ENCODE data around the gene ZBTB21. TPM values are rescaled to one million over a fixed set of nuclear protein-coding genes. Genes with fewer than 3 reads are reported as not detected.

The ZBTB21 gene
- total and polyA plus RNA-seq, 7 donors: 0.49 to 8.8 (median 4.5) TPM

- intact Hi-C loops (cut with DNase I): no loop called here
Observed at GRCh38 chr21:42030311-42030710, 20.2 kb upstream of the ZBTB21 start.

GRCh38 chr21:42028766-42029425 lies 18.7 kb upstream of the ZBTB21 start:
- ATAC-seq: peak in 1 of 4 donors; percentile 26

More at GRCh38 chr21:42030311-42030710, 20.2 kb upstream of the ZBTB21 start:
- no peak for ATAC-seq
- Histone ChIP-seq H3K27me3 (ENCODE audit: insufficient read depth in 3 of 3, low read length in 2 of 3) (peaks cover 0 to 7% (median 3%) of the 10 kb centered on the region in 3 donors), H3K27ac (no peak overlapping the region), H3K9me3 (no peaks in the 10 kb centered on the region), H3K36me3 (ENCODE audit: insufficient read depth in 1 of 2, low read depth in 1 of 2) (no peaks in the 10 kb centered on the region), H3K4me1 (no peaks in the 10 kb centered on the region), H3K4me3 (no peak overlapping the region)
- 92 to 93% (median 93%) methylated on average over 4 of the region's 4 CpGs for WGBS, 3 donors
- no peak for DNase-seq
- no peak for TF ChIP-seq CTCF (IDR thresholded peaks at IDR 0.05)

GRCh38 chr21:42027822-42028765 lies 17.9 kb upstream of the ZBTB21 start:
- DNase-seq: no peak
- Histone ChIP-seq H3K27me3 (ENCODE audit: insufficient read depth in 3 of 3, low read length in 2 of 3) (peaks cover 0 to 10% (median 8%) of the 10 kb centered on the region in 3 donors), H3K4me3 (no peak overlapping the region), H3K36me3 (ENCODE audit: insufficient read depth in 1 of 2, low read depth in 1 of 2) (no peaks in the 10 kb centered on the region), H3K27ac (no peak overlapping the region), H3K4me1 (no peaks in the 10 kb centered on the region), H3K9me3 (no peaks in the 10 kb centered on the region)
- no peak for TF ChIP-seq CTCF (IDR thresholded peaks at IDR 0.05)
- 47 to 58% (median 57%) methylated on average over 26 of the region's 26 CpGs for WGBS, 3 donors
- ATAC-seq: no peak
- intact Hi-C loops (cut with DNase I): no loop called here

More at GRCh38 chr21:42028766-42029425, 18.7 kb upstream of the ZBTB21 start:
- no peak overlapping the region for H3K27ac ChIP-seq
- H3K27me3 ChIP-seq (ENCODE audit: insufficient read depth in 3 of 3, low read length in 2 of 3): peaks cover 0 to 8% (median 7%) of the 10 kb centered on the region in 3 donors
- no peak for DNase-seq
- TF ChIP-seq CTCF (IDR thresholded peaks at IDR 0.05): no peak
- H3K9me3 ChIP-seq: no peaks in the 10 kb centered on the region
- WGBS, 3 donors: 72 to 74% (median 73%) methylated on average over 9 of the region's 9 CpGs
- H3K36me3 ChIP-seq (ENCODE audit: insufficient read depth in 1 of 2, low read depth in 1 of 2): no peaks in the 10 kb centered on the region
- H3K4me3 ChIP-seq: no peak overlapping the region
- intact Hi-C loops (cut with DNase I): no loop called here
- no peaks in the 10 kb centered on the region for H3K4me1 ChIP-seq

GRCh38 chr21:42027085-42027821 lies 17.1 kb upstream of the ZBTB21 start:
- H3K27ac ChIP-seq: no peak overlapping the region
- ATAC-seq (no peak), DNase-seq (no peak)
- no peak overlapping the region for H3K4me3 ChIP-seq
- no peaks in the 10 kb centered on the region for H3K9me3 ChIP-seq
- no peaks in the 10 kb centered on the region for H3K4me1 ChIP-seq
- no peaks in the 10 kb centered on the region for H3K36me3 ChIP-seq (ENCODE audit: insufficient read depth in 1 of 2, low read depth in 1 of 2)
- peaks cover 0 to 17% (median 8%) of the 10 kb centered on the region in 3 donors for H3K27me3 ChIP-seq (ENCODE audit: insufficient read depth in 3 of 3, low read length in 2 of 3)
- TF ChIP-seq CTCF (IDR thresholded peaks at IDR 0.05): no peak
- WGBS, 3 donors: 83 to 89% (median 84%) methylated on average over 6 of the region's 6 CpGs
- intact Hi-C loops (cut with DNase I): no loop called here

Measured in psoas muscle (tissue), 8 donors.